Iris pigment epithelial cell (primary cell): ENCODE results near the gene PLVAP.

ENCODE experiments used
- DNase-seq: peaks from one replicate; pipeline ENCODE4 v3.0.0-alpha.2; 2011; ENCODE audit warnings: low read depth

The PLVAP gene, protein sequence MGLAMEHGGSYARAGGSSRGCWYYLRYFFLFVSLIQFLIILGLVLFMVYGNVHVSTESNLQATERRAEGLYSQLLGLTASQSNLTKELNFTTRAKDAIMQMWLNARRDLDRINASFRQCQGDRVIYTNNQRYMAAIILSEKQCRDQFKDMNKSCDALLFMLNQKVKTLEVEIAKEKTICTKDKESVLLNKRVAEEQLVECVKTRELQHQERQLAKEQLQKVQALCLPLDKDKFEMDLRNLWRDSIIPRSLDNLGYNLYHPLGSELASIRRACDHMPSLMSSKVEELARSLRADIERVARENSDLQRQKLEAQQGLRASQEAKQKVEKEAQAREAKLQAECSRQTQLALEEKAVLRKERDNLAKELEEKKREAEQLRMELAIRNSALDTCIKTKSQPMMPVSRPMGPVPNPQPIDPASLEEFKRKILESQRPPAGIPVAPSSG

DNA sequence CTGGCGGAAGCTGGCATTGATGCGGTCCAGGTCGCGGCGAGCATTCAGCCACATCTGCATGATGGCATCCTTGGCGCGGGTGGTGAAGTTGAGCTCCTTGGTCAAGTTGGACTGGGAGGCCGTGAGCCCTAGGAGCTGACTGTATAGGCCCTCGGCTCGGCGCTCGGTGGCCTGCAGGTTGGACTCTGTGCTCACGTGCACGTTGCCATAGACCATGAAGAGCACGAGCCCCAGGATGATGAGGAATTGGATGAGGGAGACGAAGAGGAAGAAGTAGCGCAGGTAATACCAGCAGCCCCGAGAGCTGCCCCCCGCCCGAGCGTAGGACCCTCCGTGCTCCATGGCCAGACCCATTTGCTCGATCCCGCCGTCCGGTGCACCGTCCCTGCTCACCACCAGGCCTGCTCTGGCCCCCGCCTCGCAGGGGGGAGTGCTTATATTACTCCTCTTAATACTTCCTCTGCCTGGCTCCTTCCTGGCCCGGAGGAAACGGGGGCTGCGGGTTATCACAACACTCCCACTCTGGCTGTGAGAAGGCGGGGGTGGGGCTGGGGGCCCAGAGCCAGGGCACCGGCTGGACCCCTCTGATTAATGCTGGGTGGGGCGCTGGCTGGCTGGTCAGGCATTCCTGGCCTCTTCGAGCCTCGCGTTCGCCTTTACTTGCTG, at the start of gene PLVAP:
TSS of gene PLVAP (minus strand) at position 408 of the 666 bp plus-strand sequence. CDS start at position 354, 54 bp downstream.
- DNase-seq = no peak

DNA sequence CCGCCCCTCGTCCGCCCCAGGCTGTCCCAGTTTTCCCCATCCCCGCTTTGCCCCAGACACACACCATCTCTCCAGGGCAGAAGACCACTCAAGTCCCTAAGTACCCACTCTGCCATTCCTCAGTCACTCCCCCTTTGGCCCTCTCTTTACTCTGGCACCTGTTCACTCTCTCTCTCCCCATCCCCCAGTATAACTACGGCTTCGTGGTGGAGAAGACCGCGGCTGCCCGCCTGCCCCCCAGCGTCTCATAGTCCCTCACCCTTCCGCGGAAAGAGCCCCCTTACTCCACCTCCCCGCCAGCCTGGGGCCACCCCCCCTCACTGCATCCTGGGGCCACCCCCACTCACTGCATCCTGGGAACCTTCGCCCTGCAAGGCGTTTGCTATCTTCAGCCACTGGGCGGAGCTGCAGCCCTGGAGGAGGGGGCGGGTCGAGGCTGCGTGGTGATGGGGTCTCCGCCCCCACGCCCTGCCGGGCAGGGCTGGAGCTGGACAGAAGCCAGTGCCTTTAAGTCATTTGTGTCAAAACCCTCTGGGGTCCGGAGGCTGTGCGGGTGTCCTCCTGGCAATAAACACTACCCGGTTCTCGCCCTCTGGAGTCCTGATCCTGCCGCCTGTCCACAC, 47.7 kb upstream of the PLVAP start:
- DNase-seq = peak; percentile 41

DNA sequence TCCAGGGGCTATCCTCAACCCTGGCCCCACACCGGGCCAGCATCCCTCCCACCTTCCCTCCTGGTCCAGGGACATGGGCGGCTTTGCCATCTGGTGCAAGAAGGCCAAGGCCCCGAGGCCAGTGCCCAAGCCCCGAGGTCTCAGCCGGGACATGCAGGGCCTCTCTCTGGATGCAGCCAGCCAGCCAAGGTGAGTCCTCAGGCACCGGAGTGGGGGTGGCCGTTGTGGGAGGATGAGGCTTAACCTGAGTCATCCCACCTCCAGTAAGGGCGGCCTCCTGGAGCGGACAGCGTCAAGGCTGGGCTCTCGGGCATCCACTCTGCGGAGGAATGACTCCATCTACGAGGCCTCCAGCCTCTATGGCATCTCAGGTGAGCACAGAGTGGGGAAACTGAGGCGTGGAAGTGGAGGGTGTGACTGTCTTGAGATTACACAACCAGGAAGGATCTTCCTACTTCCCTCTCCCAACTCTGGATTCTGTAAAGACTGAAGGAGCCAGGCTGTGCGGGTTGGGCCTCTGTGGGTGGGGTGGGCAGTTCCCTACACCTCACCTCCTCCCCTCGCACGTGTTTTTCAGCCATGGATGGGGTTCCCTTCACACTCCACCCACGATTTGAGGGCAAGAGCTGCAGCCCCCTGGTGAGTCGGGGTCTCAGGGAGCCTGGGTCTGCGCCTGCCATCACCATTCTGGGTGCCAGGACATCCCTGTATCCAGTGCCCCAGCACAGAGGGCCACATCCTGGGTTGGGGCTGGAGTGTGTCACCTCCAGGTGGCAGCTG, 46.5 kb upstream of the PLVAP start:
- DNase-seq = no peak

DNA sequence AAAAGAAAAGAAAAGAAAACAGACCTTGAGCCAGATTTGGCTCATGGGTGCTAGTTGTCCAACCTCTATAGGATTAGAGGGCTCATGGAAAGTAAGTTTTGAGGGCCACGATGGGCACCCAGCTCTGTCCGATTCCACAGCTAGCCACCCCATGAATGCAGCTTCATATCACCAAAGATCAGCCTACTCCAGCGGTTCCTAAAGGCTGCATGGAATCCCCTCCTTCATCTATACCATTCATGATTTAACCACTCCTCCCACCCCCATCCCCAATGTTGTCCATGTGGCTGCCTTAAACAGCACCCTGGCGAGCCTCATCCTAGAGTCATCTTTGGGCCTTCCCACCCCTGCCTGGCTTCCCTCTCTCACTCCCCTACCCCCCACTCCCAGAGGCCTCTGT, 44.8 kb upstream of the PLVAP start:
- DNase-seq = no peak

DNA sequence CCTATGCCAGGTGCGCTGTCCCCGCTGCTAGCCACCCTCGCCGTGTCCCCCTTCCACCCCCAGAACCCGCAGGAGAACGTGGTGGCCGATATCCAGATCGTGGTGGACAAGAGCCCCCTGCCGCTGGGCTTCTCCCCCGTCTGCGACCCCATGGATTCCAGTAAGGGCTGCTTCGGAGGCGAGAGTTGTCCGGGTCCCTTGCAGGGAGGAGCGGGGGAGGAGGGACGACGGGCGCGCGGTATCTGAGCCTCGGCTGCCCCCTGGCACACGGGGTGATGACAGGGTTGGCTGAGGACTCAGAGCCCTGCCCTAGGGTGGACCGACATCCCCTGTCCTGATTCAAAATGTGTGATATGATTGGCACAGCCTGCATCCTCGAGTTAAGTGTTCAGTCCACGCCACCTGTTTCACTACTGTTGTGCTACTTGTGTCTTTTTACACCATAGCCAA, 43.4 kb upstream of the PLVAP start:
- DNase-seq = no peak

DNA sequence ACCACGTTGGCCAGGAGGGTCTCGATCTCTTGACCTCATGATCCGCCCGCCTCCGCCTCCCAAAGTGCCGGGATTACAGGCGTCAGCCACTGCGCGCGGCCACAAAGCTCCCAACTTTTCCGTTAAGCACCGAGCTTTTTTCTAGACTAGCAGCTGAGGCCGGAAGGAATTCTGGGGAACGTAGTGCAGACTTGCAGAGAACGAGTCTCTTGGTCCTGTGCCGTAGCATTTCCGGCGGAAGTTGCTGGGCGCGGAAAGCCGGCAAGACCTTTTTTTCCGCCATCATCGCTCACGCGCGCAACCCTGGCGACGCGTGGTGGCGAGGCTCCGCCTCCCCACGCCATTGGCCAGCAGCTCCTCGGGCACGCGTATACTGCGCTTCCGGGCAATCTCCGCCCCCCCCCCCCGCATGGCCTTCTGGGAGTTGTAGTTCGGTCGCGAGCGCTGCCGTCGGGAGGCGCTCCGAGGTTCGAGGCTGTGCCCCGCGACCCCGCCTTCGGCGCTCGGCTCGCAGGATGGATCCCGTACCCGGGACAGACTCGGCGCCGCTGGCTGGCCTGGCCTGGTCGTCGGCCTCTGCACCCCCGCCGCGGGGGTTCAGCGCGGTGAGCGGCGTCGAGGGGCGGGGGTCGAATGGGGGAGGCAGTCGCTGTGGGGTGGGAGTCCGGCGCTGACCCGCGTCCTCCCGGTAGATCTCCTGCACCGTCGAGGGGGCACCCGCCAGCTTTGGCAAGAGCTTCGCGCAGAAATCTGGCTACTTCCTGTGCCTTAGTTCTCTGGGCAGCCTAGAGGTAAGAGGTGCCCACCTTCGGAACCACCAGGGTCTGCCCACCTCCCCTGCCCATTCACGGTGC, 42.7 kb upstream of the PLVAP start, which contains the start of gene MVB12A:
TSS of gene MVB12A (plus strand) at position 427 of the 854 bp plus-strand sequence. CDS start at position 516, 89 bp downstream.
- DNase-seq = peak; percentile 99

DNA sequence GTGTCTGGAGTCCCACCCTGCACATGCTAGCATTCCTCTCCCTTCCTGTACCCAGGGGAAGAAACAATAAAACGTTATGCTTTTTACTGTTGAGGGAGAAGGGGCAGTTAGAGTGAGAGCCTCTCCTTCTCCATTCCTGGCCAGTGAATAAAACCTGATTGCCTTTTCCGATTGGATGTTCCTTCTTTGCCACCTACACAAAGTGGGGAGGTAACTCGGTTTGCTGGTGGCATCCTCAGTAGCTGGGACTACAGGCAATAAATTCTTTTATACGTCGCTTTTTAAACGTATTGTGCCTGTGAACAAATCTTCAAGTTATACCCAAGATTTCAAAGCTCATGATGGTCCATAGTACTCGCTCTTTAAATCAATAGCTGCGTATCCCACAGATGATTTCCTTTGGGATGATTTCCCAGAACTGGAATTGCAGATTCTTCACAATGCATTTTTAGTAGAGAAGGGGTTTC, 42.0 kb upstream of the PLVAP start:
- no peak for DNase-seq

DNA sequence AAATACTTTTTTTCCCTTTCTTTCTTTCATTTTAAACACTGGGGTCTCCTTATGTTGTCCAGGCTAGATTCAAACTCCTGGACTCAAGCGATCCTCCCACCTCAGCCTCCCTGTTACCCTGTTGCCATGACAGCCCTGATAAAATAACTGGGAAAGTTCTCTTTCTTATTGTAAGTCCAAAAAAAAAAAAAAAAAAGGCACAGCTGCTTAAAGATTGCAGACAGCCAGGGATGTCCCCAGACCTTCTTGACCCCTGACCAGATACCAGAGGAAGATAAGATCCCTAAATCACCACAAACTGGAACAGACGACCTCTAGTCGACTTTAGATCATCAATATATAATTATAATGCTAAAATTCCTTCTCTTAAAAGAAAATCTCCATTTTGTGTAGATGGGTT, 41.6 kb upstream of the PLVAP start:
- no peak for DNase-seq

DNA sequence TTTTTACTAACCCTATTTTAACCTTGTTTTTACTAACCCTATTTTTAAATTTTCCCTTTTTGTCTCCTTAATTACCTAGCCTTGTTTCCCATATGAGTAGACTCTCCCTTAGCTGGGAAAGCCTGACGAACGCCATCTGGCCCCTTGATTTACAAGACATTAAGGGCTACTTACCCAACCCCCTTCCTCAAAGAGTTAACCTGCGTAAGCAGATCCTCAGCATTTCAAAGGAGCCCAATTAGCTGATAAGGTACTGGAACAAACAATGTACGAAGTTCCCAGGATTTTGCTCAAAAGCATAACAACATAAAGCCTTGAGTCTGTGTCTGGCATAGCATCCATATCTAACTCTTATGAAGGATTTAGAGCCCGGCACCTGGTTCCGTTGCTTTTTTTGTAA, 38.0 kb upstream of the PLVAP start:
- no peak for DNase-seq

DNA sequence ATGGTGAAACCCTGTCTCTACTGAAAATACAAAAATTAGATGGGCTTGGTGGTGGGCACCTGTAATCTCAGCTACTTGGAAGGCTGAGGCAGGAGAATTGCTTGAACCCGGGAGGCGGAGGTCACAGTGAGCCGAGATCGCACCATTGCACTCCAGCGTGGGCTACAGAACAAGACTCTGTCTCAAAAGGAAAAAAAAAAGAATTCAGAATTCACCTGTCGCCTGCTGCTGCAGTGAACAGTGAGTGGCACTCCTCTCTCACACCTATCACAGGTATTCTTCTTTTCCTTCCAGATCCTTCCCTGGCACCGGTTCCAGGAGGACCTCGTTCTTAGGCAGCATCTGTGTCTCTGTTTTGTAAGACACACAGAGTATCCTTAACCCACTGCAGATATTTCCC, 37.0 kb upstream of the PLVAP start:
- DNase-seq = no peak

DNA sequence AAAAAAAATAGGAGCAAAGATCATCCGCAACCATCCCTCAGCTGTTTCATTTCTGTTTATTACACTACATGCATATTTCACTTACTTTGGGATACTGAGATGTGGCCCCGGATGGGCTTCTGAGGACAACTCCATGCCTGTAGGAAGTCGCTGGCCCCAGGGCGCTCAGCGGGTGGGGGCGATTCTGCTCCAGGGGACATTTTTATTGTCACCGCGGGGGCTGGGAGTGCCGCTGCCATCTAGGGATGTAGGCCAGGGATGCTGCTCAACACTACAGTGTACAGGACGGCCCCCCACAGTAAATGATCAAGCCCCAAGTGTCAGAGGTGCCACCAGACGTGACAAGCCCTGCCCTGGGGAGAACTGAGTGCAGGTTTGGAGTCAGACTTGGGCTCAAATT, 34.7 kb upstream of the PLVAP start:
- no peak for DNase-seq

DNA sequence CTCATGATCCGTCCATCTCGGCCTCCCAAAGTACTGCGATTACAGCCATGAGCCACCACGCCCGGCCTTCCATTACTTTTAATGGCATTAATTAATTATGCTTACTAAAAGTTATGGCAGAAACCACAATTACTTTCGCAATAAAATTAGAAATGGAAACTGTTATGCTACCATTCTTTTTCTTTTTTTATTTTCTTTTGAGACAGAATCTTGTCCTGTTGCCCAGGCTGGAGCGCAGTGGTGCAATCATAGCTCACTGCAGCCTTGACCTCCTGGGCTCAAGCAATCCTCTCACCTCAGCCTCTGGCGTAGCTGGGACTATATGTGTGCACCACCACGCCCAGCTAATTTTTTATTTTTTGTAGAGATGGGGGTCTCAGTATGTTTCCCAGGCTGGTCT, 32.8 kb upstream of the PLVAP start:
- no peak for DNase-seq

DNA sequence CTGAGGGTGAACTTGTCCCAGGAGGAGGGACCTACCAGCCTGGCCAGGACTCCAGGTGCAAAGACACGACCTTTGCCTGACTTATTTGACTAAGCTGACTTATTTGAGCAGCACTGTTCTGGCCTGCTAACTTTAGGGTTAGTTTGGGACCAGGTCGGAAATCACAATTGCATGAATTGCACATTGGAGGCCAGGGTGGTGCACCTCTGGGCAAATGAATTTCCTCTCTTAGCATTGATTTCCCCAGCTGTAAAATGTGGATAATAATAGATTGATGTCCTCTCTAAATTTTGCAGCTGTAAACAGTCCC, 29.7 kb upstream of the PLVAP start:
- no peak for DNase-seq

DNA sequence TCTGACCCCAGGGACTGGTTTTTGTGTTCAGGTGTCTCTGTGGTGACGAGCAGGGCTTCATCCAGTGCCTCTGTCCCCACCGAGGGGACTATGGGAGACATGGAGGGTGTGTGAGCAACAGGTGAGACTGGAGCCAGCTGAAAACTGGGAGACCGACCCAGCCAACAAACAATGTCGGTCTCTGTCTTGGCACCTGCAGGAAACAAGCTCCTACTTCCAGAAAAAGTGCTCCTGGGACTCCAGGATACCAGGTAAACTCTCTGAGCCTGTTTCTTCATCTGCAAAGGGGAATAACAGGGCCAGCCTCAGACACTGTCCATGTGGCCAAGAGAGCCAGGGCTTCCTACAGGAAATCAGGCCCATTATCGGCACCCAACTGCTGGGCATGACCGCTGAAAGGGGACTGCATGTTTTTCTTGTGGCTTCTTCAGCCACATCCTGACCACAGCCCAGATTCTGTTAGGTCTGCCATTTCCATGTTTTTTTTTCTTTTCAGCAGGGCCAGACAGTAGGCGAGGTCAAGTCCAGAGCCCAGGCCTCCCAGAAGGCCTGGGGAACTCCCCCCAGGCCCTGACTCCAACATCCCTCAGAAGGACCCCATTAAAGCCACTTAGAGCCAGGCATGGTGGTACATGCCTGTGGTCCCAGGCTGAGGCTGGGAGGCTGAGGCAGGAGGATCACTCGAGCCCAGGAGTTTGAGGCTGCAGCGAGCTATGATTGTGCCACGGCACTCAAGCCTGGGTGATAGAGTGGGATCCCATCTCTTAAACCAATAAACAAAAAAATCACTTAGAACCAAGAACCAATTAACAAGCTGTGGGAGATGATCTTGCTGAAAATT, 29.1 kb upstream of the PLVAP start:
- DNase-seq = peak; percentile 35

DNA sequence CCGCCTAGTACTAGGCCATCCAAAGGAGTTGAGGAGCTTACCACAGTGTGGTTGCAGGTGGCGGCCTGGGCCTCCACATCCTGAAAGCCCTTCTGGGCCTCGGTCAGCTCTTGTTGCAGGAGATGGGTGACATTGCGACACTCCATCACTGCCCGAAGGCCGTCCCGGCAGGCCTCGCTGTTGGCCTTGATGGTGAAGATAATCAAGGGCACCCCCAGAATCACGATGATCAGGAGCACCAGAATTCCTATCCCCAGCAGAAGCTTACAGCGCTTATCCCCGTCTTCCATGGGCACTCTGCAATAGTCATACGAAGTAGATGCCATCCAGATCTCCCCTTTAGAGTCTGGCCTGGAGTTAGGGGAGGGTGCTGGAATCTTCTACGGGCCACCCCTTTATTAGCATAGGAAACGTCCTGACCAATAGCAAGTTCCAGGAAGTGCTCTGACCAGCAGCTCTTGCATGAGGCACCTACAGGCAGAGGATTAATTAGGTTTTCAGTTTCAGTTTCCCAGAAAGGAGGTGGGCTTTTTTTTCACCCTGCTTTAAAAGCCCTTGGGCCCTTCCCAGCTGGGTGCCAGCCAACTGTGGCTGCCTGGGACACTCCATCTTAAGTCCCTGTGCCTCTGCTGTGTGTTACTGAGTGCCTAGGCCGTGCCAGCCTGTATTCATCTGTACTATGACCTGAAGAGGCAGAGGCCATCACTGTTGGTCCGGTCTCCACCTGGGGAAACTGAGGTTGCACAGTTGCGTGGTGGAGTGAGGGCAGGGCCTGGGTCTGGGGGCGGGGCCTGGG, 28.3 kb upstream of the PLVAP start, which contains the start of gene BST2:
TSS of gene BST2 (minus strand) at position 381 of the 796 bp plus-strand sequence. CDS start at position 326, 55 bp downstream.
- peak; percentile 67 for DNase-seq

DNA sequence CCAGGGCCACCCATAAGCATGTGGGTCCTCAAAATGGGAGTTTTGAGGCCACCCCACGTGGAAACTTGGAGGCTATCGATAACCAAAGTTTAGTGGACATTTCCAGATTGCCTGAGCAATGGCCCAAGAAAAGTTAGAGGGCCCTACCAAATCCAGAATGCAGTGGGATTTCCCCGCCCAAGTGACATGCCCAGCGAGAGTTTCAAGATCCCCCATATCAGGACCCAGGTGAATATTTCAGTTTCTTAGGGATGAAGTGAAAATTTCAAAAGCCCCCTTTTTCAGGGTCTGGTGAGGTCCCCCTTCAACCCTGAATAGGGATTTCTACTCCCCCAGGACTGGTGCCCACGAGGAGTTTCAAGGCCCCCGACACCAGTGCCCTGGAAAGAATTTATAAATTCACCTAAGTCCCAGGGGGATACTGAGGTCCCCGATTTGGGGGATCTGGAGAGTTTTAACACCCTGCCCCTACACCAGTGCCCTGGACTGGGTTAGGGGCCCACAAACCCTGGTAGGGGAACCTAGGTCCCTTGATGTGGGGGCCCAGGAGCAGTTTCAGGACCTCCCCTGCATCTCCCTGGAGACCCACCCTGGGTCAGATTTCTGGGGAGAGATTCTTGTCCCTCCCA, 27.6 kb upstream of the PLVAP start:
- no peak for DNase-seq

DNA sequence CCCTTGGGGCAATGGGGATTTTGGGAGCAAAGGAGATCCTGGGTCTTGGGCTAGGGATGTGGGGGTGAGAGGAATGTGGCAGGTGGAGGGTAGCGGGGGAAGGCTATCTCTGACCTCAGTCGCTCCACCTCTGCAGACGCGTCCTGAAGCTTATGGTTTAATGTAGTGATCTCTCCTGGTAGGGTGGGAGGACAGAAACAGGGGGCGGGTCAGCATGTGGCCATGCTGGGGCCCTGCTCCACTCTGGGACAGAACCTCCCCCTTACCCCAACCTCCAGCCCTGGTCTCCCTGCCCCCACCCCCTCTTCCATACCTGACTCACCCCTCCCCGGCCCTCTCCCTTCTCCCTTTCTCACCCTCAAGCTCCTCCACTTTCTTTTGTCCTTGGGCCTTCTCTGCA, 26.9 kb upstream of the PLVAP start:
- DNase-seq = no peak

DNA sequence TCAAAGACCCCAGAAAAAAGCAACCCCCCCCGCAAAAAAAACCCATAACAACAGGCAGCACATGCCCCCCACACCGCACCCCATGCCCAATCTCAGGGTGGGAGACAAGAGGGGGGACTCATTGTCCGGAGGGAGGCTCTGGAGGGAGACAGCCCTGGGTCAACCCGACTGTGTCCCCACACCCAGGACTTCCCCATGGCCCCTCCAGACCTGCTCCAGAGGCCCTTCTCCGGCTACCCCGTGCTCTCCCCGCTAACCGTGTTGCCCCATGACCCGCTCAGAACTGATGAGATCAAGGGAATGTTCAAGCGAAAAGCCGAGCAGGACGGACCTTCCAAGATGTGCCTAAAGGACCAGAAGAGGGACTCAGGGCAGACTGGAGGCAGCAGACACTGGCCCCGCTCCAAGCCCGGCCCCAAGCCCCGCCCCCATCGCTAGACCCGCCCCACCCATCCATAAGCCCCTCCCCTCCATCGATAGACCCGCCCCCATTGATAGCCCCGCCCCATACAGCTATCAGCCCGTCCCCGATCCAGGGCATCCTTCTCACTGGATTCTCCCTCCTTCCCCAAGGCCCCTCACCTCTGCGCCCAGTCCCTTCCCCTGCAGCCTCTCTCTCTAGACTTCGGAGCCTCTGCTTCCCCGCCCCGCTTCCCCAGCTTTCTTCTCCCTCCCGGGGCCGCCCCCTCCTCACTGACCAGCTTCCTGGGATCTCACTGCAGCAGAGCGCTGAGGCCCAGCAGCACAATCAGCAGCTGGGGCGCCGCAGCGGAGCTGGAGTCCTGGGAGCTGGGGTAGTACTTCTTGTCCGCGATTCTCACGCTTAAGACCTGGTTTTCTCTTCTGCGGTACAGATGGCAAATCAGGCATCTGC, 26.1 kb upstream of the PLVAP start:
- no peak for DNase-seq
